GM18526 (cell line): ENCODE measurements around the gene ZNF367.

ENCODE experiments used
- POLR2A ChIP-seq: IDR thresholded peaks from 3 replicates; pipeline ENCODE4 v1.6.1; 2011; ENCODE audit not compliant: insufficient read length; ENCODE audit errors: extremely low read depth

The ZNF367 gene

GRCh38 chr9:96418083-96418919, at the start of gene ZNF367:
TSS of gene ZNF367 (minus strand) at chr9:96418370. CDS start at chr9:96418032, 338 bp downstream.
- peak; percentile 68 for TF ChIP-seq POLR2A

- TF ChIP-seq POLR2A: no peak
Observed at GRCh38 chr9:96467784-96468183, 49.6 kb upstream of the ZNF367 start.

- no peak for TF ChIP-seq POLR2A
Observed at GRCh38 chr9:96464426-96464825, 46.3 kb upstream of the ZNF367 start.

GRCh38 chr9:96462541-96462940, 44.4 kb upstream of the ZNF367 start:
- no peak for TF ChIP-seq POLR2A

- TF ChIP-seq POLR2A: no peak
Observed at GRCh38 chr9:96461336-96461735, 43.2 kb upstream of the ZNF367 start.

- no peak for TF ChIP-seq POLR2A
Observed at GRCh38 chr9:96460882-96461281, 42.7 kb upstream of the ZNF367 start.

- no peak for TF ChIP-seq POLR2A
Observed at GRCh38 chr9:96460470-96460869, 42.3 kb upstream of the ZNF367 start.

- no peak for TF ChIP-seq POLR2A
Observed at GRCh38 chr9:96459268-96460007, 41.3 kb upstream of the ZNF367 start.

- no peak for TF ChIP-seq POLR2A
Observed at GRCh38 chr9:96458226-96458625, 40.1 kb upstream of the ZNF367 start.

GRCh38 chr9:96457266-96457665, 39.1 kb upstream of the ZNF367 start:
- TF ChIP-seq POLR2A: no peak

- no peak for TF ChIP-seq POLR2A
Observed at GRCh38 chr9:96453625-96454024, 35.5 kb upstream of the ZNF367 start.

- TF ChIP-seq POLR2A: no peak
Observed at GRCh38 chr9:96450613-96451528, 32.7 kb upstream of the ZNF367 start.

- peak; percentile 51 for TF ChIP-seq POLR2A
Observed at GRCh38 chr9:96449845-96450612, 31.9 kb upstream of the ZNF367 start, which contains the start of gene HABP4. TSS of gene HABP4 (plus strand) at chr9:96450169. CDS start at chr9:96450280, 111 bp downstream.

- TF ChIP-seq POLR2A: no peak
Observed at GRCh38 chr9:96449523-96449844, 31.3 kb upstream of the ZNF367 start.
